ENCODE results near the gene DAAM1.

Gene DAAM1

GRCh38 chr14:59208224-59208814, 19.9 kb downstream of the DAAM1 start:
- Histone ChIP-seq H3K27me3 (ENCODE audit: insufficient read depth, low read length, poor library complexity) (no peaks in the 10 kb centered on the region), H2AFZ (ENCODE audit: low read depth, low read length) (no peak overlapping the region), H3K27ac (ENCODE audit: low read length) (no peak overlapping the region), H3K9me3 (ENCODE audit: insufficient read depth, low read length, severe bottlenecking) (no peaks in the 10 kb centered on the region), H3K79me2 (ENCODE audit: insufficient read depth, low read length) (no peaks in the 10 kb centered on the region), H3K4me1 (ENCODE audit: insufficient read depth, low read length) (no peaks in the 10 kb centered on the region), H3K36me3 (ENCODE audit: insufficient read depth, low read length) (no peaks in the 10 kb centered on the region), H3K4me3 (ENCODE audit: low read depth in 1 of 2, low read length in 2 of 2) (no peak overlapping the region), H3K9ac (ENCODE audit: low read depth, low read length) (no peak overlapping the region), H4K20me1 (ENCODE audit: insufficient read depth, low read length) (no peaks in the 10 kb centered on the region), H3K4me2 (ENCODE audit: insufficient read depth, low read length) (no peak overlapping the region)
- ATAC-seq (ENCODE audit: insufficient read depth, low read depth) (no peak), DNase-seq (no peak)
- TF ChIP-seq EZH2 (IDR thresholded peaks at IDR 0.05; ENCODE audit: borderline replicate concordance, low read depth, low read length, severe bottlenecking): no peak
- TF ChIP-seq, protein P1, sequence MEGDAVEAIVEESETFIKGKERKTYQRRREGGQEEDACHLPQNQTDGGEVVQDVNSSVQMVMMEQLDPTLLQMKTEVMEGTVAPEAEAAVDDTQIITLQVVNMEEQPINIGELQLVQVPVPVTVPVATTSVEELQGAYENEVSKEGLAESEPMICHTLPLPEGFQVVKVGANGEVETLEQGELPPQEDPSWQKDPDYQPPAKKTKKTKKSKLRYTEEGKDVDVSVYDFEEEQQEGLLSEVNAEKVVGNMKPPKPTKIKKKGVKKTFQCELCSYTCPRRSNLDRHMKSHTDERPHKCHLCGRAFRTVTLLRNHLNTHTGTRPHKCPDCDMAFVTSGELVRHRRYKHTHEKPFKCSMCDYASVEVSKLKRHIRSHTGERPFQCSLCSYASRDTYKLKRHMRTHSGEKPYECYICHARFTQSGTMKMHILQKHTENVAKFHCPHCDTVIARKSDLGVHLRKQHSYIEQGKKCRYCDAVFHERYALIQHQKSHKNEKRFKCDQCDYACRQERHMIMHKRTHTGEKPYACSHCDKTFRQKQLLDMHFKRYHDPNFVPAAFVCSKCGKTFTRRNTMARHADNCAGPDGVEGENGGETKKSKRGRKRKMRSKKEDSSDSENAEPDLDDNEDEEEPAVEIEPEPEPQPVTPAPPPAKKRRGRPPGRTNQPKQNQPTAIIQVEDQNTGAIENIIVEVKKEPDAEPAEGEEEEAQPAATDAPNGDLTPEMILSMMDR (IDR thresholded peaks at IDR 0.05; ENCODE audit: borderline replicate concordance, extremely low read depth, low read length, poor library complexity, severe bottlenecking): no peak

DNA sequence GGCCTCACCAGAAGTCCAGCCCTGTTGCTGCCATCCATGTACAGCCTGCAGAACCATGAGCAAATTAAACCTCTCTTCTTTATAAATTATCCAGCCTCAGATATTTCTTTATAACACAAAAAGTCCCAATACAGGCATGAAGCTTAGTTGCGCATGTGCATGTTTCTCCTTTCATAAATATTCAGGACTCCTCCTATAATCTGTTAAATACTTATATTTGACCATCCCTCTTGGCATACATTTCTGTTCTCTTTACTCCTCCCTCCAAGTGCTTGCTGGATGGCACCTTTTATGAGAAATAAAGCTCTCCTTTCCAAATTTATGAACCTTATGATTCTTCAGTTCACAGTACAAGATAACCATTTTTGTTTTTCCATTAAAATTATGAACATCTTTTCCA, 20.5 kb downstream of the DAAM1 start:
- TF ChIP-seq, protein P1 (IDR thresholded peaks at IDR 0.05; ENCODE audit: borderline replicate concordance, extremely low read depth, low read length, poor library complexity, severe bottlenecking): no peak
- no peak for TF ChIP-seq EZH2 (IDR thresholded peaks at IDR 0.05; ENCODE audit: borderline replicate concordance, low read depth, low read length, severe bottlenecking)
- DNase-seq (no peak), ATAC-seq (ENCODE audit: insufficient read depth, low read depth) (no peak)
- no peak overlapping the region for H3K9ac ChIP-seq (ENCODE audit: low read depth, low read length)
- no peaks in the 10 kb centered on the region for H3K36me3 ChIP-seq (ENCODE audit: insufficient read depth, low read length)
- H3K4me3 ChIP-seq (ENCODE audit: low read depth in 1 of 2, low read length in 2 of 2): no peak overlapping the region
- no peak overlapping the region for H3K27ac ChIP-seq (ENCODE audit: low read length)
- no peaks in the 10 kb centered on the region for H4K20me1 ChIP-seq (ENCODE audit: insufficient read depth, low read length)
- no peak overlapping the region for H2AFZ ChIP-seq (ENCODE audit: low read depth, low read length)
- H3K4me2 ChIP-seq (ENCODE audit: insufficient read depth, low read length): no peak overlapping the region
- H3K79me2 ChIP-seq (ENCODE audit: insufficient read depth, low read length): no peaks in the 10 kb centered on the region
- no peaks in the 10 kb centered on the region for H3K4me1 ChIP-seq (ENCODE audit: insufficient read depth, low read length)
- no peaks in the 10 kb centered on the region for H3K27me3 ChIP-seq (ENCODE audit: insufficient read depth, low read length, poor library complexity)
- H3K9me3 ChIP-seq (ENCODE audit: insufficient read depth, low read length, severe bottlenecking): no peaks in the 10 kb centered on the region

GRCh38 chr14:59210621-59211020, 22.2 kb downstream of the DAAM1 start:
- no peaks in the 10 kb centered on the region for H3K27me3 ChIP-seq (ENCODE audit: insufficient read depth, low read length, poor library complexity)
- H3K79me2 ChIP-seq (ENCODE audit: insufficient read depth, low read length): no peaks in the 10 kb centered on the region
- no peak for ATAC-seq (ENCODE audit: insufficient read depth, low read depth)
- no peaks in the 10 kb centered on the region for H3K36me3 ChIP-seq (ENCODE audit: insufficient read depth, low read length)
- DNase-seq: no peak
- H4K20me1 ChIP-seq (ENCODE audit: insufficient read depth, low read length): no peaks in the 10 kb centered on the region
- H3K4me1 ChIP-seq (ENCODE audit: insufficient read depth, low read length): no peaks in the 10 kb centered on the region
- H3K9ac ChIP-seq (ENCODE audit: low read depth, low read length): no peak overlapping the region
- no peak overlapping the region for H2AFZ ChIP-seq (ENCODE audit: low read depth, low read length)
- no peak overlapping the region for H3K4me2 ChIP-seq (ENCODE audit: insufficient read depth, low read length)
- no peak overlapping the region for H3K4me3 ChIP-seq (ENCODE audit: low read depth in 1 of 2, low read length in 2 of 2)
- no peak overlapping the region for H3K27ac ChIP-seq (ENCODE audit: low read length)
- no peaks in the 10 kb centered on the region for H3K9me3 ChIP-seq (ENCODE audit: insufficient read depth, low read length, severe bottlenecking)
- TF ChIP-seq, protein P1 (IDR thresholded peaks at IDR 0.05; ENCODE audit: borderline replicate concordance, extremely low read depth, low read length, poor library complexity, severe bottlenecking): no peak
- TF ChIP-seq EZH2 (IDR thresholded peaks at IDR 0.05; ENCODE audit: borderline replicate concordance, low read depth, low read length, severe bottlenecking): no peak
